Stimulated activated CD4-positive, alpha-beta T cell treated with anti-CD3 and anti-CD28 coated beads, Interleukin-15, amount 100 ng/mL, for 48 hours (primary cell): Measurements from ENCODE around the gene TMEM52.
A peak's percentile ranks its signal among the peaks of the same experiment; 100 is the strongest.

Experiments
- DNase-seq, 2 donors: peaks; one replicate each; pipeline ENCODE4 v3.0.0-alpha.2; 2020; ENCODE audit warnings: low read depth in 2 of 2

Gene TMEM52

DNA sequence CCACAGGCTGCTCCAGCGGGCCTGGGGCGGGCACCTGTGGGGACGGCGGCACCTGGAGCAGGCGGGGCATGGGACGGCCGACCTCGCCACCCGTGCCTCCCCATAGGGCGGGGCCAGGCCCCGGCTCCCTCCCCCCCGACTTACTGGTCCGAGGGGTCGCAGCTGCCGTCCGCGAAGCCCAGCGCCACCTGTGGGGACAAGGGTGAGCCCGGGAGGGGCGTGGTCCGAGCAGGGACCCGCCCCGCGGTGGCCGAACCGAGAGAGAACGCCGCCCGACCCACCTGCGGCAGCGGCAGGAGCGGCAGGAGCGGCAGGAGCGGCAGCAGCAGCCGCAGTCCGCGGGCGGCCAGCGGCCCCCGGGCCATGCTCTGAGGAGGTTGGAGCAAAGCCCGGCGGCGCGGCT lies at the start of gene TMEM52:
TMEM52 (minus strand) TSS at position 379 of the 403 bp plus-strand sequence; CDS start at position 365, 14 bp downstream.
- DNase-seq = no peak

DNA sequence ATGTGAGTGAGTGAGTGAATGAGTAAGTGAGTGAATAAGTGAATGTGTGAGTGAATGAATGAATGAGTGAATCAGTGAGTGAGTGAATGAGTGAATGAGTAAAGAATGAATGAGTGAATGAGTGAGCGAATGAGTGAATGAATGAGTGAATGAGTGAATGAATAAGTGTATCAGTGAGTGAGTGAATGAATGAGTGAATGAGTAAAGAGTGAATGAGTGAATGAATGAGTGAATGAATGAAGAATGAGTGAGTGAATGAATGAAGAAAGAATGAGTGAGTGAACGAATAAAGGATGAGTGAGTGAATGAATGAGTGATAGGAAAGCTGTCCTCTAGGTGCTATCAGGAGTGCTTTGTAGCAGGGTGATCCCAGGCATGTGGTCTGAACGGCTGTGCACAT lies 48.8 kb upstream of the TMEM52 start:
- DNase-seq = no peak

DNA sequence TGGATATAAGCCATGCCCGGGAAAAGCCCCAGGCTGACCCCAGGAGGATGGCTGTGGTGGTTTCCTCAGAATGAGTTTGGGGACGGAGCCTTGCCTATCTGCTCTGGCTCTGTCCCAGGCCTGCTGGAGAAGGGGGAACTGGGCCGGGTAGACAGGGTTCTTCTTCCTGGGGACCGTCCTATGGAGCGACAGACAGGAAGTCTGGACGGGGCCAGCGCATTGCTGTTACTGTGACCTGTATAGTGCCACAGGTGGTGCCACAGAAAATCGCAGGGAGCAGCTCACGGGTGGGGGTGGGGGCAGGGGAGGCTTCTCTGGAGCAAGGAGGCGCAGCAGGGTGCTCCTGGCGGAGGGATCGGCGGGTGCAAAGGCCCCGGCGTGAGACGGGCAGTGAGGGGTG lies 48.1 kb upstream of the TMEM52 start:
- DNase-seq = no peak

DNA sequence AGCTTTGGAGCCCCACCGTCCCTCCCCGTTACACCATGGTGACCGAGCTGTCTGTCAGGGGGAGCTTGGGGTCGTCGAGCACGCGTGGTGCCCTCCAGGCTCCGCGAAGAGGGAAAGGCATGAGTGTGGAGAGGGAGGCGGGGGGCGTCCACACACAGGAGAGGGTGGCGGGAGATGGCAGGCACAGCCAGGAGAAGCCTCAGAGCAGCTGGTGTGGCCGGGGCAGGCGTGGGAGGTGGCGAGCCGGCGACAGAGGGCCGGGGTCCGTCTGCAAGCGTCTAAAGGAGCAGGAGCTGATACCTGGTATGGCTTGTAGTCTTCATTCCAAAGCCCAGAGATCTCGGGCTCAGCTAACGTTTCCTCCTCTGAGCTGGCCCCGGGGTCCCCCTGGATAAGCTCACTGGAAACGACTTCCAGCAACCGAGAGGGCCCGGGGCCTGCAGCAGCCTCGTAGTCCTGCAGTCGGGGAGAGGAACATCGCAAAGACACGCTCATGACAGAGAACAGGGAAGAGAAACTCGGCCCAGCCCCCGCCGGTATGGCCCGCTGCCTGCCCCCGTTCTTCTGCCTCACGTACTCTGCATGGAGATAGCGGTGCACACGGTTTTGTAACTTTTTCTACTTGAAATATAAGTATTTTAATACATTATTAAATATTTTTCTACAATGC lies 47.1 kb upstream of the TMEM52 start:
- no peak for DNase-seq

DNA sequence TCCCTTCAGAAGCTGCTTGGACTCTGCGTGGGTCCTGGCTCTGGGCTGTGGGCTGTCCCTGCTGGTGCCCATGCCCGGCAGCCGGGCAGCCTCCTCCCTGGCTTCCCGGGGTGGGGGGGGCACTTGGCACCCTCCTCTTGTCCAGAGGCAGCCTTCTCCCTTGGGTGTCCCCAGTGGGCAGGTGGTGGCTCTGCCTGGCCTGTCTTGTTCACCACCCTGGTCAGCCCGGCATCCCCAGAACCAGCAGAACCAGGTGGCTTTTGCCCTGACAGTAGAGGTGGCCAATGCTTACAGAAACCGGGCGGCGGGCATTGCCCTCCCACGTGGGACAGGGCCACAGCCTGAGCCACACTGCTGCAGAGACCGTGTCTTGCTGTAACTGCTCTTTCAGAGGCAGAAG lies 46.5 kb upstream of the TMEM52 start:
- no peak for DNase-seq

DNA sequence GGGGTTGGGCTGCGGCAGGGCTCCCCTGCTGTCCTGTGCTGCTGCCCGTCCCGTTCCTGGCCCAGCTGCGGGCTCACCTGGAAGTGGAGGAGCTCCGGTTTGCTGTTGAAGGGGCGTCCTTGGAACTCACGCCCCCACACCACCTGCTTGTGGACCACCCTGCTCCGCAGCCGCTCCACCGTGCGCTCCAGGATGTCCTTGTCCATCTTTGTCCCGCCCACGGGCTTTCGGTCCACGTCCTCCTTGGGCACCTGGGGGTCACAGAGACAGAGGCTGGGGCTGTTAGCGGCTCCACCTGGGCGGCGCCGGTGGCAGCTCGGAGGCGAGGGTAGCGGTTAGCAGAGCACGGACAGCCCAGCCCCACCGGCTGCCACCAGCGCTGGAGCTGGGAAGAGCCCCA lies 45.7 kb upstream of the TMEM52 start:
- DNase-seq = no peak

DNA sequence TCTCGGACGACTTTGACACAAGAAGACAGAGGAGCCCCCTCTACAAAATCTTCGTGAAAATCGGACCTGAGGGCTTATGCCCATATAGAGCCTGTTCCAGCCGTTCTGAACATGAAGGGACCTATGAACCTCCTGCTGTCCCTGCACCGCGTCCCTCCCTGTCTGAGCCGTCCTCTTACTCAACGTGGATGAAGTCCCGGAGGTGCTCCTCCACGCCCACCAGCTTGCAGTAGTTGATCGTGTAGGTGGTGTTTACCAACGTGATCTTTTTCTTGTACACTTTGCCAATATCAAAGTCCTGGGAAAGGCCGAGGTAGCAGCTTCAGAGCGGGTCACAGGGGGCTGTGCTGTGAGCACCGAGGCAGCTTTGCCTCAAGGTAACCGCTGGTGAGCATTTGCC lies 44.5 kb upstream of the TMEM52 start:
- DNase-seq = no peak

DNA sequence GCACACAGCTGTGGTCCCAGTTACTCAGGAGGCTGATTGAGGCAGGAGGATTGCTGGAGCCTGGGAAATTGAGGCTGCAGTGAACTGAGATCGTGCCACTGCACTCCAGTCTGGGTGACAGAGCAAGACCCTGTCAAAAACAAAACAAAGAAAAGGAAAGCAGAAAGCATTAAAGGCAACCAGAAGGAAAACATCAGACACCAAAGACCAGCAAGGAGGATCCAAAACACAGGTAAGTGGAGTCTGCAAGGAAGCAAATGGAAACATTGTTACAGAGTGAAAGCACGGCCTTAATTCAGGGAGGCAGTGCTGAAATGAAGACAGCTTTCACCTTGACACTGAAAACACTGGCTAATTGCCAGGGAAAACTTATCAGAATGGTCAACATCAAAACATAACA lies 43.7 kb upstream of the TMEM52 start:
- DNase-seq = no peak

DNA sequence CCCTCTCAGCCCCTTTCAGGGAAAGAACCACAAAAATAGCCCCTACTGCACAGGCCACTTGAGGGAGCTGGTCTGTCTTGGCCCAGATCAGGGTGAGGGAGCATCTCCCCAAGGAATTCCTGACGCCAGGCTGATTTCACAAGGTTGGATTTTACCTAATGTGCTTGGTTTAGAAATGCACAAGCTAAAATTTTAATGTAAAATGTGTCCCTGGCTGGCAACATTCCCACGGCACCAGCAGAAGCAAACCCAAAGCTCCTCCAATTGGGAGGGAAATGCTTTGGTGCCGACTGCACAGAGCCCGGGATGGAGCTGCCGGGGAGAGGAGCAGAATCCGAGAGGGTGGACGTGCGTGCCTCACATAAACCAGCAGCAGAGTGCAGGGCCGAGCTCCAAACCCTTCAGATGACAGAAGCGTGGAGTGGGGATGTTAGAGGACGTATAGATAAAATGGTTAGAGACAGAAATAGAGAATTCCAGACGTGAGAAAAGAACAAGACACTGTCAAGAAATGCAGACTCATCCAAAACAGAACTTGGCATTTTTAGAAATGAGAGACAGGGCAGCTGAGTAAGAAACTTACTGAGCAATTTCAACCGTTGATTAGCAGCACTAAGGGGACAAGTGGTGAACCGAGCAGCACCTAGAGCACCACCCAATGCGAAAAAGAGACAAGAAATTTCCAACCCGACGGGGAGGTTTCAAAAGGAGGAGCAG lies 41.6 kb upstream of the TMEM52 start:
- DNase-seq = no peak

DNA sequence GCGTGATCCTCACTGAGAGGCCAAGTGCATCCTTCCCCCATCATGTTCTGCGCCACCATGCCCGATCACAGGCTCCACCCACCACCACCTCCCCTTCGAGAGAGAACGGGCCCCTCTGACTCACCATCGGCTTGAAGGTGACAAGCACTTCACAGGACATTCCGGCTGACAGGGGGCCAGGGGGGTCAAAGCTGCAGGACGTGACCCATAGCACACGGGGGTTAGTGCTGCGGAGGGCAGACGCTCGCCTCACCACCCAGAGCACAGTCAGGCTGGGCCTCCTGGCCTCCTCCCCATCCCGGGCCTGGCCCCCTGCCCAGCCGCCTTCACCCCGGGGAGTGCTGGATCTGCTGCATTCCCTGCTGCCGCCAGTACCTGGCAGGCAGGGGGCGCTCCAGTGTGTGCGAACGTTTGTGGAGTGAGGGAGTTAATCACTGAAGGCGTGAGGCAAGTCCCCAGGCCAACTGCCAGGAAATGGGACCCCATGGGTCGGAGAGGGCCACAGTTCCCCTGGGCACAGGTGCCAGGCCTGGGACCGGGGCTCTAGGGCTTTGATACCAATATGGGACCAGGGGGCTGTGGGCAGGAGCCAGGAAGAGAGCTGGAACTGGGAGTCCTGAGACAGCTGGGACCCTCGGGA lies 40.9 kb upstream of the TMEM52 start:
- peak; percentile 71 to 79 for DNase-seq

DNA sequence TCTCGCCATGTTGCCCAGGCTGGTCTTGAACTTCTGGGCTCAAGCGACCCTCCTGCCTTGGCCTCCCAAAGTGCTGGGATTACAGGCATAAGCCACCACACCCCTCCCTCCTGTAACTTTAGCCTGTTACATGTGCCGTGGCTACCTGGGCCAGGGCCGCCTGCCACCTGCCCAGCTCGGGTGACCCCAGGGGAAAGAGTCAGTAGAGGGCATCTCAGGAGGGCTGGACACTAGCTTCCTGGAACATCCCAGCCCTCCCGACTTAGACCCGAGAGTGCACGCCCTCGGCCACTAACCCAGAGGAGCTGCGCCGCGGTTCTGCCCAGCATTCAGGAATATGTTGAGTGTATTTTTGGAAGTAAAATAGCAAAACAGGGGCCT lies 40.4 kb upstream of the TMEM52 start:
- no peak for DNase-seq

DNA sequence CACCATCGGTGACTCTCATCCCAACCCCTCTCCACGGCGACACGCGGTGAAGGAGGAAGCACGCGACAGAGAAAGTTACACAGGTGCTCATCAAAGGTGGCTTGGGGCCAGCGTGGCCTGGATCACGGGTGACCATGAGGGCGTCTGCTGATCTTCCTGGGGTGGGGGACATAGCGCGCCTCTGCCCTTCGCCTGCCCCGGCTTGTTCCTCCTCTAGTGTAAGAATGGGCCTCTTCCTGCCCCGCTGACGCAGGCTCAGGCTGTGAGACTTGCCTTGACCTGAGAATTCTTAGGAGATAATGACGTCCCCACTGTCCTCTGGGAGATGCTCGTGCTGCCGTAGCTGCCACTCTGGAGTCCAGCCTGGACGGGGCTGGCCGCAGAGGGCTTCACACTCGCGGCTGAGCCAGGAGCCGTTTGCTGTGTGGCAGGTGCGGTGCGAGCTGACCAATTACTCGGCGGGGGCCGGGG lies 39.0 kb upstream of the TMEM52 start:
- no peak for DNase-seq

DNA sequence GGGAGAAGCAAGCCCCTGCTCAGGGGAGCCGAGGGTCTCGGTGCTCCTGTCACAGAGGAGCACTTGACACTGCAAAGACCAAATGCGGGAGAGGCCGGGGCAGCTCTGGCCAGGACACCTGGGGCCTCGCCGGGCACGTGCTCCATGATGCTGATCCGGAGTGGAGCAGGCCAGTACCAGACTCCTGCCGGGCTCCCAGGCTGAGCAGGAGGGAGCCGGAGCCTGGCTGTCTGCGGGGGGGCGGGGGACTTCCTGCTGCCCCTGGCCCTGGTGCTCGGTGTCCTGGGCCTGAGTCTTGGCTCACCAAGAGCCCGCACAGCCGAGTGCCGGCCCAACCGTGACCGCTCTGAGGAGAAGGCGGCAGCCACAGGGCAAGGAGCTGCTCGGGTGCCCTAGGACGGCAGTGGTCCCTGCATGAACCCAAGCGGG lies 38.5 kb upstream of the TMEM52 start:
- no peak for DNase-seq

DNA sequence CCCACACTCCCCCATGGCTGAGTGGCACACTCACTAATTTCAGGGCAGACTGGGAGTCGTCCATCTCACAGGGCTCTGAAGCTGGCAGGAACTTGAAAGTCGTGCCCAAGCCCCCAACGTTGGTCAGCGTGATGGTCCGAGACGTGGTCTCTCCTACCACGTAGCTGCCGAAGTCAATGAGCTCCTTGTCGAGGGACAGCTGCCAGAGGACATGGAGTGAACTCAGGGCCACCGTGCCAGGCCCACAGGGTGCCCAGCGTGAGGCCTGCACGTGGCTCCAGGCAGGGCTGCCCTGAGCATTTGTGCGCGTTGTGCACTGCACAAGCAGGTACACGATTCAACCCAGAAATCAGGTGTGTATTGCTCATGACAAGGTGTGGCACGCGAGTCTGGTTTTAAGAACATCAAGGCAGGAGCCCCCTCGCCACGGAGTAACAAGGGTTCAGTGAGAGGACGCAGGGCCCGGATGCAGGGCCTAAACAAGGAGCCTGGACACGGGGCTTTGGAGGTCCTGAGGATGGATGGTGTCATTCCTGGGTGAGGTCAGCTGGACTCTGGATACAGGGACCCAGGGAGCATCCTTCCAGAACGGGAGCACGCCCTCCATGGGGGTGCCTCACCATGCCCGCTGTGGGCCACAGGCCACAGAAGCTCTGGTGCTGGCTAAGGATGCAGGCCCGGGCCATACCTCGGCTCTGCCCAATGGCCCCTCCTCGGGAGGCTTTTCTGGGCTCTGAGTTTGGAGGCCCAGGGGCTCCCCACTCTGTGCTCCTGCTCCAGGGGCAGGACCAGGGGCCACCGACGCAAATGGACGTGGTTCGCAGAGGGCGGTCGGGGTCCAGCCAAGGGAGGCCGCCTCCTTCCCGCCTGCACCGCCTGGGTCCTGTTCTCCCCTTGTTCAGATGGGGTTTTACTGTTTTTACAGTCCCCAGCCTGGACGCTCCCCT lies 37.8 kb upstream of the TMEM52 start:
- no peak for DNase-seq

DNA sequence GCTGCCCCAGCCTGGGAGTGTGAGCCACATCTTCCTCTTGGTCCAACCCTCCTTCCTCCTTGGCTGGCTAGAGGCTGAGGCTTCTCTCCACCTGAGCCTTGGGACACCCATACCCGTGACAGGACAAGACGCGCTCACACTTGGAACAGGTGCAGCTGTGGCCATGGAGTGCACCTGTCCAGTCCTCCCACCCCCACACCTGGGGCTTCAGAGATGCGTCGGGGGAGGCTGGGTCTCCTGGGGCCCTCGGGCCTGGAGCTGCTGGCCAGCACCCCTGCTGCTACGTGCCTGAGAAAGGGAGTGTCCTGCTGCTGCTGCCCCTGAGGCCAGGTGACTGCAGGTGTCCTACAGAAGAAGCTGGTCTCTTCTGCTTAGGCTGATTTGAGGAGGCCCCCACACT lies 37.0 kb upstream of the TMEM52 start:
- DNase-seq = no peak

DNA sequence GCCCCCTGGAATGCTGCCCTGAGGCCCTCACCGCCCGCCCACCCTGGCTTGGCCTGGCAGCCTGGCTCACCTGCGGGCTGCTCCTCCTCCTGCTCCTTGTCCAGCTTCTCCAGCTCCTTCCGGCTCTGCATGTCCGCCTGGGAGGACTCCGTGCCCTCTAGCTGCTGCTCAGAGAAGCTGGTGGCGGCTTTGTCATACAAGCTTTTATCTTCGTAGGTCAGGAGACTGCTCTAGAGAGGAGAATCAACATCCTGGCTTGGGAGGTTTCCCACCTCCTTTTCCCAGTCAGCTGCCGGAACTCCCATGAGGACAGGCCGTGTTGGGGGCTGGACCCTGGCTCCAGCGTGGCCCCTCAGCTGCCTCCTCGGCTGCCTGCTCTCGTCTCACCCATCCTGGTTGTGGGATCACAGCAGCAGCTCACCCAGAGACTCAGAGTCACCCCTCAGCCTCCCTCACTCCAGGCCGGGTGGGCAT lies 36.6 kb upstream of the TMEM52 start:
- no peak for DNase-seq

DNA sequence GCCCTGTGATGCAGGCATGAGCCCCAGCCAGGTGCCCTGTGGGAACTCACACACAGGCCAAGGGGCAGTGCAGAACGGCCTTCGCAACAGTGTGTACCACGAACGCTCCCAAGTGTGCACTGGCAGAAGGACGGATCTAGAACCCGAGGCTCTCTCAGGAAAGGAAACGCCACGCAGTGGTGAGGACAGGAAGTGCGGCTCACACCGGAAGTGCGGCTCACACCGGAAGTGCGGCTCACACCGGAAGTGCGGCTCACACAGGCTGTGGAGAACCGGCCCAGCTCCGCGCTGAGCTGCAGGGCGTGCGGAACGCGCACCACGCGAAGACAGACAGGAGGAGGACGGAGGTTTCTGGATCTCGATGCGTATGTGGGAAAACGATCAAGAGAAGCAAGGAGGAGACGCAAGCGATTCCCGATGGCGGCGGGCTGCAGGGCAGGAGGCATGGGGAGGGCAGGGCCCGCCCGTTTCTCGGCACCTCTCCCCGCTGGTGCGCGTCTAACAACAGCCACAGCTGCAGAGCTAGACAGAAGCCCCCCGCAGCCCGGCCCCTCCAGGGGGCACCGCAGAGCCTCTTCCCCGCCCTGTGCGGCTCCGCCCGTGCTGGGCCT lies 35.9 kb upstream of the TMEM52 start:
- peak in 1 of 2 donors; percentile 25 for DNase-seq

DNA sequence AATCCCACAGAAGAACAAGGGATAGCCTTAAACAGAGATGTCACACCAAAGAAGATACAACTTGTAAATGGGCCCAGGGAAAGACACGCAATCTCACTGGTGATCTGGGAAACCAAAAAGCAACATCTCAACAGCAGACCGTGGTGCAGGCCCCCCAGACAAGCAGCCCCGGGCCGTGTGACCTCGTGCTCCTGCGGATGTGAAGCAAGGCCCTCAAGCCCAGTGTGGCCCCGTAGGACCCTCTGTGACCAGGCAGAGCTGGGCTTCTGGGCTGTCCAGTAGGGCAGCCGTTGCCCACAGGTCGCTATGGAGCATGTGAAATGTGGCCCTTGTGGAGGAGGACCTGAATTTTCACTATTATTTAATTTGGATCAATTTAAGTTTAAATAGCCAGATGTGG lies 34.9 kb upstream of the TMEM52 start:
- no peak for DNase-seq

DNA sequence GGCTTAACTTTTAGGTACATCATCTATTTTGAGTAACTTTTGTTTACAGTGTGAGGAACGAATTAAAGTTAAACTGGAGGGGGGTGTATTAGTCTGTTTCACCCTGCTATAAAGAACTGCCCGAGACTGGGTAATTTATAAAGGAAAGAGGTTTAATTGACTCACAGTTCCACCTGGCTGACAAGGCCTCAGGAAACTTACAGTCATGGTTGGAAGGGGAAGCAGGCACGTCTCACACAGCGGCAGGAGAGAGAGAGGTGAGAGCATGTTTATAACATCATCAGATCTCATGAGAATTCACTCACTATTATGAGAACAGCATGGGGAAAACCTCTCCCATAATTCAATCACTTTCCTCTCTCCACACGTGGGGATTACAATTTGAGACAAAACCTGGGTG lies 31.9 kb upstream of the TMEM52 start:
- DNase-seq = no peak

DNA sequence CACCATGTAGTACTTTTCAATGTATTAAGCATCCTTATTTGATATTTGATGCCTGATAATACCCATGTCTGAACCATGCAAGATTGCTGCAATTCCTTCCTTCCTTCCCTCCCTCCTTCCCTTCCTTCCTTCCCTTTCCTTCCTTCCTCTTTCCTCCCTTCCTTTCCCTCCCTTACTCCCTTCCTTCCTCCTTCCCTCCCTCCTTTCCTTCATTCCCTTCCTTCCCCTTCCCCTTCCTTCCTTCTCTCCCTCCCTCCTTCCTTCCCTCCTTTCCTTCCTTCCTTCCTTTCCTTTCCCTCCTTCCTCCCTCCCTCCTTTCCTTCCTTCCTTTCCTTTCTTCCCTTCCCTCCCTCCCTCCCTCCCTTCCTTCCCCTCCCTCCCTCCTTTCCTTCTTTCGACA lies 29.7 kb upstream of the TMEM52 start:
- no peak for DNase-seq

DNA sequence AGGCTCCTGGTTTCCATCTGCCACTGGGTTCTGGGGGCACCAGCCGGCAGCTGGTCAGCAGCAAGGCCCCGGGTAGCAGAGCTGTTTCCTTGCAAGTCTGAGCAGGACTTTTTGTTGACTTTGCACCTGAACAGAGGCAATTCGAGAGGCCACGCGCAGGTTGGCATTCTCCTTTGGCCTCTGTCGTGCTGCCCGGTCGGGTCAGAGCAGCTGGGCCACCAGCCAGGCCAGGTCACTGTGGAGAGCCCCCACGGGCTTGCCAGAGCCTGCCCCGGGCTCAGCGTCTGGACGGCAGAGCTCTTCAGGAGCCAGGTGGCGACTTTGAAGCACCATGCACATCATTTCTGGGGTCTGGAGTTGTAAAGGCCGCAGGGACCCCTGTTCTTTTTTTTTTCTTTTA lies 28.4 kb upstream of the TMEM52 start:
- no peak for DNase-seq
